Measurements from ENCODE around the gene CTNNBIP1.

CTNNBIP1 gene

GRCh38 chr1:9816199-9816598 is 93.9 kb downstream of the CTNNBIP1 start:
- no peak overlapping the region for H3K27ac ChIP-seq
- no peak overlapping the region for H3K4me3 ChIP-seq (IDR thresholded peaks at IDR 0.05; ENCODE audit: insufficient read depth, low read depth, low read length)
- H4K20me1 ChIP-seq (ENCODE audit: insufficient read depth): 0 out of 2 replicates have a peak, but pooled peaks cover 6% of the 10 kb centered on the region
- H3K4me2 ChIP-seq: no peak overlapping the region
- H2AFZ ChIP-seq (ENCODE audit: low read depth): no peak overlapping the region
- H3K4me1 ChIP-seq (ENCODE audit: low read depth, poor library complexity, severe bottlenecking): peaks cover 16% of the 10 kb centered on the region
- no peak overlapping the region for H3K9ac ChIP-seq
- peaks cover 96% of the 10 kb centered on the region for H3K79me2 ChIP-seq (ENCODE audit: insufficient read depth, low read depth)
- no peaks in the 10 kb centered on the region; the same call in 1 of the 2 replicates for H3K27me3 ChIP-seq (ENCODE audit: insufficient read depth, low read depth)
- H3K36me3 ChIP-seq (ENCODE audit: insufficient read depth): no peaks in the 10 kb centered on the region
- TF ChIP-seq CTCF (conservative IDR thresholded peaks at IDR 0.05; ENCODE audit: low read depth, low read length): no peak

DNA sequence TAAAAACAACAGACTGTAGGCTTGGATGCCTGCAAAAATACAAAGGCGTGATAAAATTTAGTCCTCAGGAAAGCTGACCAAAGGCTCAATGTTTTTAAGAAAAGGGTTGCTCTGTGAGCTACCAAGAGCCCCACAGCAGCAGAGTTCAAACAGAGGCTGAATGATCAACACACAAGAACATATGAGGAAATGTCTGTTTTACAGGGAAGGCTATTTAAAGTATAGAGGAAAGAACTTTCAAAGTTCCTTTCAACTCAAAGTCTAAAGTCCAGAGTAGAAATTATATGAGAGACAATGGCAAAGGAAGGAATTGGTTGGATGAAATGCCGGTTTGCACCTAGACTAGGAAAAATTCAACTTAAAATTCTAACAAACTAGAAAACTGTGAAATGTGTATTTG is 94.9 kb downstream of the CTNNBIP1 start:
- H2AFZ ChIP-seq (ENCODE audit: low read depth): no peak overlapping the region
- no peak for TF ChIP-seq CTCF (conservative IDR thresholded peaks at IDR 0.05; ENCODE audit: low read depth, low read length)
- H3K36me3 ChIP-seq (ENCODE audit: insufficient read depth): no peaks in the 10 kb centered on the region
- H4K20me1 ChIP-seq (ENCODE audit: insufficient read depth): 0 out of 2 replicates have a peak, but pooled peaks cover 5% of the 10 kb centered on the region
- no peak overlapping the region for H3K27ac ChIP-seq
- H3K4me2 ChIP-seq: no peak overlapping the region
- H3K79me2 ChIP-seq (ENCODE audit: insufficient read depth, low read depth): peaks cover 91% of the 10 kb centered on the region
- H3K27me3 ChIP-seq (ENCODE audit: insufficient read depth, low read depth): no peaks in the 10 kb centered on the region; the same call in 1 of the 2 replicates
- H3K9ac ChIP-seq: no peak overlapping the region
- no peak overlapping the region for H3K4me3 ChIP-seq (IDR thresholded peaks at IDR 0.05; ENCODE audit: insufficient read depth, low read depth, low read length)
- H3K4me1 ChIP-seq (ENCODE audit: low read depth, poor library complexity, severe bottlenecking): peaks cover 7% of the 10 kb centered on the region

DNA sequence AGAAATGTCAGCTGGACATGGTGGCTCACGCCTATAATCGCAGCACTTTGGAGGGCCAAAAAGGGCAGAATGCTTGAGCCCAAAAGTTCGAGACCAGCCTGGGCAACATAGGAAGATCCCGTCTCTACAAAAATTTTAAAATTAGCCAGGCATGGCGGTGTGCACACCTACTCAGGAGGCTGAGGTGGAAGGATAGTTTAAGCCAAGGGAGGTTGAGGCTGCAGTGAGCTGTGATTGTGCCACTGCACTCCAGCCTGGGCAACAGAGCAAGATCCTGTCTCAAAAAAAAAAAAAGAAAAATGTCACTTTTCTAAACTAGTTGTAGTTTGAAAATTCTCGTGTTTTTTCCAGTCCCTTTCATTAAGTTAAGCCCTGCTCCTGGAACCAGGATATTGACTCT is 95.5 kb downstream of the CTNNBIP1 start:
- no peak overlapping the region for H2AFZ ChIP-seq (ENCODE audit: low read depth)
- no peaks in the 10 kb centered on the region; the same call in 1 of the 2 replicates for H3K27me3 ChIP-seq (ENCODE audit: insufficient read depth, low read depth)
- H3K4me2 ChIP-seq: no peak overlapping the region
- TF ChIP-seq CTCF (conservative IDR thresholded peaks at IDR 0.05; ENCODE audit: low read depth, low read length): no peak
- H3K36me3 ChIP-seq (ENCODE audit: insufficient read depth): no peaks in the 10 kb centered on the region
- H3K9ac ChIP-seq: no peak overlapping the region
- H3K4me1 ChIP-seq (ENCODE audit: low read depth, poor library complexity, severe bottlenecking): peaks cover 2% of the 10 kb centered on the region
- H4K20me1 ChIP-seq (ENCODE audit: insufficient read depth): 0 out of 2 replicates have a peak, but pooled peaks cover 5% of the 10 kb centered on the region
- H3K79me2 ChIP-seq (ENCODE audit: insufficient read depth, low read depth): peaks cover 86% of the 10 kb centered on the region
- no peak overlapping the region for H3K27ac ChIP-seq
- no peak overlapping the region for H3K4me3 ChIP-seq (IDR thresholded peaks at IDR 0.05; ENCODE audit: insufficient read depth, low read depth, low read length)

GRCh38 chr1:9811239-9811966 is 98.7 kb downstream of the CTNNBIP1 start:
- H3K9ac ChIP-seq: no peak overlapping the region
- H3K27me3 ChIP-seq (ENCODE audit: insufficient read depth, low read depth): no peaks in the 10 kb centered on the region; the same call in 1 of the 2 replicates
- no peak overlapping the region for H3K4me3 ChIP-seq (IDR thresholded peaks at IDR 0.05; ENCODE audit: insufficient read depth, low read depth, low read length)
- no peak overlapping the region for H3K4me2 ChIP-seq
- H3K79me2 ChIP-seq (ENCODE audit: insufficient read depth, low read depth): peaks cover 73% of the 10 kb centered on the region
- 0 out of 2 replicates have a peak, but pooled peaks cover 5% of the 10 kb centered on the region for H4K20me1 ChIP-seq (ENCODE audit: insufficient read depth)
- no peaks in the 10 kb centered on the region for H3K4me1 ChIP-seq (ENCODE audit: low read depth, poor library complexity, severe bottlenecking)
- no peaks in the 10 kb centered on the region for H3K36me3 ChIP-seq (ENCODE audit: insufficient read depth)
- H3K27ac ChIP-seq: no peak overlapping the region
- H2AFZ ChIP-seq (ENCODE audit: low read depth): no peak overlapping the region
- TF ChIP-seq CTCF (conservative IDR thresholded peaks at IDR 0.05; ENCODE audit: low read depth, low read length): no peak
